Activated CD4-positive, alpha-beta memory T cell treated with anti-CD3 and anti-CD28 coated beads for 36 hours (primary cell): Measurements from ENCODE around the gene RHOH. TPM values are rescaled to one million over a fixed set of nuclear protein-coding genes. Genes with fewer than 3 reads are reported as not detected.

ENCODE experiments used
- total RNA-seq, 2 experiments: library from RNA; stranded (reverse); gene quantifications; one replicate each; pipeline ENCODE4 v1.2.3, GENCODE V29; 2021

The RHOH gene
- total RNA-seq, 2 experiments from 2014 or later, result 97.5 to 98.6 TPM

Other genes with a start within 250 kb of the RHOH start
- gene PDS5A, start 219.1 kb upstream of the RHOH start, total RNA-seq, result 100 to 1,000 TPM; 101 to 103 TPM
- 10 to 100 TPM; 19.3 to 21.9 TPM for gene N4BP2, start 140.2 kb upstream of the RHOH start, total RNA-seq
- gene CHRNA9, start 138.3 kb downstream of the RHOH start, total RNA-seq, result under 1 TPM; 0.10 to 0.17 TPM